Rectal smooth muscle tissue (tissue), 1 donor: Measurements from ENCODE around the gene DAZL.

Experiments
- H3K27ac ChIP-seq: one replicate; pipeline ENCODE4 v1.7.0; 2013; ENCODE audit warnings: low read depth, low read length, inconsistent platforms
- H3K27me3 ChIP-seq: one replicate; pipeline ENCODE4 v1.7.0; 2013; ENCODE audit warnings: low read length; ENCODE audit not compliant: control insufficient read depth, insufficient read depth
- H3K36me3 ChIP-seq: one replicate; pipeline ENCODE4 v1.7.0; 2013; ENCODE audit warnings: low read length; ENCODE audit not compliant: control insufficient read depth, insufficient read depth
- H3K4me1 ChIP-seq: one replicate; pipeline ENCODE4 v1.7.0; 2013; ENCODE audit warnings: low read length; ENCODE audit not compliant: control insufficient read depth, insufficient read depth
- H3K4me3 ChIP-seq: one replicate; pipeline ENCODE4 v1.7.0; 2013; ENCODE audit warnings: low read length
- H3K9ac ChIP-seq: one replicate; pipeline ENCODE4 v1.7.0; 2013; ENCODE audit warnings: low read length

DAZL gene

DNA sequence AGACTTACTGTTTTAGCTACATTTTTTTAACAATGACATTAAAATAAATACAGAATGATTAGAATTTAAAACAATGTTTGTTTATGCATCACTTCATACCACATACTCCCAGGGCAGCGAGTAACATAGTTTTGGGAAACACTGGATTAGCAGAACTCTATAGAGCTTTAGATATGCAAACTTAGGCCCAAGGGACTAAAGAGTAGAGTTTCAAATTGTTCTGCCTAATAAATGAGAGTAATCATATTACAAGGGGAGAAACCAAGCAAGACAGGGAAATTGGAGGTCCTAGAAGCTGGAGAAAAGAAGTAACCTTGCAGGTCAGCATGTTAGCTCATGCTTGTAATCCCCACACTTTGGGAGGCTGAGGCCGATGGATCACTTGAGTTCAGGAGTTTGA lies 3.6 kb upstream of the DAZL start:
- Histone ChIP-seq H3K27ac (no peak overlapping the region), H3K4me3 (no peak overlapping the region), H3K9ac (no peak overlapping the region), H3K4me1 (no peaks in the 10 kb centered on the region), H3K27me3 (no peaks in the 10 kb centered on the region), H3K36me3 (no peaks in the 10 kb centered on the region)

DNA sequence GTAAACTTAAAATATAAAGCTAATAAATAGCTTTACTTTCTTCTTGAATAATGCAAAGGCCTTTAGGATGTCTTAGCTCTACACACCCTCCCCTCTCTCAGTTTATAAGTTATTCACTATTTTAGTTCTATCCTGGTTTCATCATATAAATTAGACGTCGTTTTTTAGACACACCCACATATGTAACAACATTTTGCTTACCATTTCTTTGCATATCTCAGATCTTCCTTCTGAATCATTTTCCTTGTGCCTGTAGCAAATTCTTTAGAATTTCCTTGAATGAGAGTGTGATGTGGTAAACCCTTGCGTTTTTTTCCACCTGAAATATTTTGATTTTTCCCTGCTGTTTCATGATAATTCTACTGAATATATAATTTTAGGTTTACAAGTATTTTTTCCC lies 2.5 kb upstream of the DAZL start:
- Histone ChIP-seq H3K27me3 (no peaks in the 10 kb centered on the region), H3K9ac (no peak overlapping the region), H3K4me3 (no peak overlapping the region), H3K4me1 (no peaks in the 10 kb centered on the region), H3K36me3 (no peaks in the 10 kb centered on the region), H3K27ac (no peak overlapping the region)

DNA sequence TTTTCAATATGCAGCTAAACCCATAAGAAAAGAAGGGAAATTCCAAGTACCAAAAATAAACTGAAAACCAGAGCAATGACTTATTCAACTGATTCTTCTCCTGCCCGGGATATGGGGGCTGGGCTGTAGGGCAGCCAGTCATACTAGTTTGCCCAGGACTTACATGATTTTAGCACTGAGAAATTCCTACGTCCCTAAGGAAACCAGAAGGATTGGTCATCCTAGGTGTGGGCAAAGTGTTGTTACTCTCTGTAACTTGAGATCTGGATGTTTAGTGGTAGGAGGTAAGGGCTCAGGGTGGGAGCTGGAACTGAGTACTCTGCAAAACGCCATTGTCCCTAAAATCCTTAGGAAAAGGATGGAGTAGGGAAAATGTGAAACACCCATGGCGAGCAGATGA lies 1.2 kb upstream of the DAZL start:
- Histone ChIP-seq H3K4me1 (no peaks in the 10 kb centered on the region), H3K27me3 (no peaks in the 10 kb centered on the region), H3K36me3 (no peaks in the 10 kb centered on the region), H3K9ac (no peak overlapping the region), H3K4me3 (no peak overlapping the region), H3K27ac (no peak overlapping the region)

DNA sequence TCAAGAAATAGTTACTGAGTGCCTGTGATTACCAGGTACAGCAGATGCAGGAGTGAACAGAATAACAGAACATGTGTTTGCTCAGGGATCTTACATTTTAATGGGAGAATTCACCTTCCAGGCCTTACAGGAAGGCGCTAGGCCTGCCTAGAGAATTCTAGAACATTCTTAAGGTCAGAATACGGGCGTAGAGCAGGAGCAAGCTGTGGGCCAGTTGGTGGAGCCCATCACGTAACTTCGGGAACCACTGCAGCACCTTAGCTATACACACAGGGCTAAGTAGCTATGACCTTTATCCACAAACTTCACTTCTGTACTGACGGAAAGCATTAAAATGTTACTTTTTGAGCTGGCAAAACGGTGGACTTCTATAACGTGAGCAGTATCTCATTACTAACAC lies 743 bp upstream of the DAZL start:
- Histone ChIP-seq H3K27me3 (no peaks in the 10 kb centered on the region), H3K4me3 (no peak overlapping the region)

DNA sequence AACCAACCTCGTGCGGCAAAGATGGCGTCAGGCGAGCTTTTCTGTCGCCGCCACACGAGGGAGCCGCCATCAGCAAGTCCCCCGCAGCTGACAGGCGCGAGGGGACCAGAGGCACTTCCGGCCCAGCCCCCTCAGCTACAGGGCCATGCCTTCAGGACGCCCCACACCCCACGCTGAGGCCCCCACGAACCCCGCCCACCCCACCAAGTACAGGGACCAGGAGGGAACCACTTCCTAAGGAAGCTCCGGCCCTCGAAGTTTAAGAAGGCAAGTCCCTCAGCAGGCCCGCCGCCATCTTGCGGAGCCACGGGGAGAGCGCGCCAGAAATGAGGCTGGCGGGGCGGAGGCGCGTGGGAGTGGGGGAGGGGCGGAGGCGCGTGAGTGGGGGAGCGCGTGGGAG lies 790 bp downstream of the DAZL start:
- no peaks in the 10 kb centered on the region for H3K27me3 ChIP-seq
- H3K36me3 ChIP-seq = no peaks in the 10 kb centered on the region
- H3K4me3 ChIP-seq = no peak overlapping the region
- H3K9ac ChIP-seq = no peak overlapping the region
- no peak overlapping the region for H3K27ac ChIP-seq
- peaks cover 3% of the 10 kb centered on the region for H3K4me1 ChIP-seq

More for the DNA sequence above, 743 bp upstream of the DAZL start:
- no peaks in the 10 kb centered on the region for H3K36me3 ChIP-seq
- H3K27ac ChIP-seq = no peak overlapping the region
- H3K9ac ChIP-seq = no peak overlapping the region
- peaks cover 3% of the 10 kb centered on the region for H3K4me1 ChIP-seq

DNA sequence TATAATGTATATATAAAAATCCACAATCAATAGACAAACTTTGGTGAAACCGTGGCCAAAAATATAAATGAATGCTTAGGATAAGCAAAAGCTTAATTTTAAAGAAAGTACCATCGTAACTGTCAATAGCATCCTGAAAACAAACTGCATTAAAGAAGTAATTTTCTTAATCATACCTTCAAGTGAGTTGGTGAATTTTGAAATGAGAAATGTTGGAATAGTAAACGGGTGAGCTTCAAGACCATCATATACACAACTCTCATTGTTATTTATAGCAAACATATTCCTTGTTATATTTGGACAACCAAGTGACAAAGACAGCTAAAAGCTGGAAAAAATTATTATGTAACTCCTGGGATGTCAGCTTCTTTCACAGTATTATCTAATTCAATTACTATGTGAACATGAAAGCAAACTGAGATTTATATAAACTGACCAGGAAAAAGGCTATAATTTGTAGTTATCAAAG lies 3.7 kb downstream of the DAZL start:
- peaks cover 3% of the 10 kb centered on the region for H3K4me1 ChIP-seq
- no peaks in the 10 kb centered on the region for H3K36me3 ChIP-seq
- H3K9ac ChIP-seq = no peak overlapping the region
- no peak overlapping the region for H3K4me3 ChIP-seq
- H3K27ac ChIP-seq = no peak overlapping the region
- no peaks in the 10 kb centered on the region for H3K27me3 ChIP-seq

DNA sequence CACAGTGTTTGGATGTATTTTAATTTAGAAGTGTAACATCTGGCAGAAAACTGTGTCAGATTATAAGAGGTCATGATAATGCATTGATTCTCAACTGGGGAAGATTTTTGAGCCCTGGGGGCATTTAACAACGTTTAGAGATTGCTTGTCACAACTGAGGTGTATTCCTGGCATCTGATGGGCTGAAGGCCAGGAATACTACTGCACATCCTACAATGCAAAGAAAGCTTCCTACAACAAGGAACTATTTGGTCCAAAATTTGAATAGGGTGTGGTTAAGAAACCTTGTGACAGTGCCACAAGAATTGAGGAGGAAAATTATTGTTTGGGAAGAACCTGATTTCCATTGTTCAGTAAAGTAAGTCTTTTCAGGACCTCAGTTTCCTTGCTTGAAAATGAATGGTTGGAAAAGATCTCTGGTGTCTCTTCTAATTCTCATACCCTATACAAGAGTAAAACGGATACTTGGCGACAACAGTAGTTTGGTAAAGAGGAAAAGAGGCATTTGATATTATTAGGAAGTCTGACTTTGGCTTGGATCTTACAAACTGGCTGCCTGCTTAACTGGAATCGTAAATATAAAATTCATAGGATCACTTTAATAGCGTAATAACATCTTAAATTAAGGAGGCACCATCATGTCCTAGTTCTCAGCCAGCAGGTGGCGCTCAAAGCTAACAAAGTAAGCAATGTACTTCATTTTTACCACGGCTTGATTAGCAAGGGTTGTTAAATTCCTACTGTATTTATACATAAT lies 4.3 kb downstream of the DAZL start:
- H3K4me3 ChIP-seq = no peak overlapping the region
- no peaks in the 10 kb centered on the region for H3K27me3 ChIP-seq
- H3K36me3 ChIP-seq = no peaks in the 10 kb centered on the region
- H3K9ac ChIP-seq = no peak overlapping the region
- H3K4me1 ChIP-seq = peaks cover 3% of the 10 kb centered on the region
- H3K27ac ChIP-seq = no peak overlapping the region

DNA sequence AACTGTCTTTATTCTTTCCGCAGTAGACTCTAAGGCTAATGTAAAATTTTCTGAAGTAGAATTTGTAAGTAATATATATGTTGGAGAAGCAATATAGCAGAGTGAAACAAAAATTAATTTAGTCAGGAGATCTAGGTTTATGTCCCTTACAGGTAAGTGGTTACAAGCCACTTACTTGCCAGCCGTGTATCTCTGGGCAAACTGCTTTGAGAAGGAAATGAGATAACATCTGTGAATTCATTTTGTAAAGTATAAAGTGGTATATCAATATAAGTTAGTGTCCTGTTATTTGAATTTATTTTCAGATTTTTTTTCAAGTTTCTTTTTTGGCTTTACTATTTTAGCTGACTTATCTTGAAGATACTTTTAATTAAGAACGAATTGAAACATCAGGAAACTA lies 5.5 kb downstream of the DAZL start:
- Histone ChIP-seq H3K27ac (no peak overlapping the region), H3K36me3 (no peaks in the 10 kb centered on the region), H3K4me3 (no peak overlapping the region), H3K4me1 (peaks cover 3% of the 10 kb centered on the region), H3K27me3 (no peaks in the 10 kb centered on the region), H3K9ac (no peak overlapping the region)

DNA sequence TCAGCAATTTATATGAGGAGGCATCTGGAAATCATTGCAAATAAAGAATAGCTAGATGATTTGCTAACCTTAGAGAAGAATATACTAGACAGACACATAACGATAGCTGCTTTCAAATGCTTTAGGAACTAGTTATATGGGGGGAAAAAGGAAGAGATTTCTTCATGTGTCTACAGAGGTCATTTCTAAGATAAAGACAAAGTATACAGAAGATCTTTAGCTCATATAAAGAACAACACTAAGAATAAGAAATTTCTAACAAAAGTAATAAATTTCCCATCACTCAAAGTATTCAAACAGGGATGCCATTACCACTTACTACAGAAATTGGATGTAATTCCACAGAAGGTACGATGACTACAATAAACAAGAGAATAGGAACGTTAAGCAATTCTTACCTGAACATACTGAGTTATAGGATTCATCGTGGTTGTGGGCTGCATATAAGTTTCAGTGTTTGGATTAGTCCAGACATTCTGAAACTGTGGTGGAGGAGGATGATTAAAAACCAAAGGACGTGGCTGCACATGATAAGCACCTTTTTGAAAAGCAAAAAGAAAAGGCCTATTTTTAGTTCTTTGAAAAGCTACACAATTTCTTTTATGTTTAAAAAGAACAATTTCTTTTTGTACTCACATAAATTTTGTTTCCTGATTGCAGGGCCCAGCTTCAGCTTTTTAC lies 8.7 kb downstream of the DAZL start:
- Histone ChIP-seq H3K9ac (no peak overlapping the region), H3K36me3 (no peaks in the 10 kb centered on the region), H3K4me1 (peaks cover 3% of the 10 kb centered on the region), H3K27me3 (no peaks in the 10 kb centered on the region), H3K27ac (no peak overlapping the region), H3K4me3 (no peak overlapping the region)

DNA sequence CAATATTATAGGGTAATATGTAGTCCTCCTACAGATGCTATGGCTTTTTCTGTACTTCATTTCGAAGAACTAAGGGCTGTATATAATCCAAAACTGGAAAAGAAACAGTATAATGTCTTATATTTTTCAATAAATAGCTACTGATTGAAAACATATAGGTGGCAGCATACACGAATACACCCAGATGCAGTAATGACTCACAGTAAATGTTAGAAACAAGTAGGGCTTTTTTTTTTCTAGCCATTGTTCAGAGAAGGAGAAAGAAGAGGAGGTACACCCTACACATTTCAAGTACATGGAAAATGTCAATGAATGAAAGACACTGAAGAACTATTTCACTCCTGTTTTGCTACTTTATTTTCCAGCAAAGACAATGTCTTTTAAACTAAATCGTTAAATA lies 9.4 kb downstream of the DAZL start:
- H3K27me3 ChIP-seq = no peaks in the 10 kb centered on the region
- no peak overlapping the region for H3K4me3 ChIP-seq
- H3K4me1 ChIP-seq = no peaks in the 10 kb centered on the region
- no peaks in the 10 kb centered on the region for H3K36me3 ChIP-seq
- H3K9ac ChIP-seq = no peak overlapping the region
- no peak overlapping the region for H3K27ac ChIP-seq

DNA sequence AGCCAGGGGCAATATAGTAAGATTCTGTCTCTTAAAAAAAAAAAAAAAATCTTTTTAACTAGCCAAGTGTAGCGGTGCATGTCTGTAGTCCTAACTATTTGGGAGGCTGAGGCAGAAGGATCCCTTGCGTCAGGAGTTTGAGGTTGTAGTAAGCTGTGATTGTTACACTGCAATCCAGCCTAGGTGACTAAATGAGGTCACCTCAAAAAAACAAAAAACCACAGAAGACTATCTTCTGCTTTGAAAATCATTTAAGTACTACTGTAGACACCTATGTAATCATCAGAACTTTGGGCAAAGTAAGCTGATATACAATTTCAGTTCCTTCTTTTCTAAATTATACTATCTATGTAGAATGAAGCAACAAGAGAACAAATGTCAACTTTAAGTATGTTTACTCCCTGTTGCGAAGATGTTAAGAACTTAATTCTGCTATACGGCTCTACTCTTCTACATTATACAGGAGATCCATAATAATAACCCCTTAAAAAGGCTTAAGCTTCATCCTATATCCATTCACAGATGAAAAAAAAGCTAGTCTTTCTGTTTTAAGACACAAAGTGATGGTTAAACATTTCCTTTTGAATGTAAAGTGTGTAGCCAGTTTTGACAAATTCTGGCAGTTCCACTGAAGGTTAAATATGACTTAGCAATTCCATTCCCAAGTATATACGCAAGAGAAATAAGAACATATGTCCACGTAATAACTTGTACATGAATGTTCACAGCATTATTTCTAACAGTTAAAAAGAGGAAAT lies 15.2 kb downstream of the DAZL start:
- Histone ChIP-seq H3K27ac (no peak overlapping the region), H3K4me3 (no peak overlapping the region), H3K27me3 (no peaks in the 10 kb centered on the region), H3K4me1 (no peaks in the 10 kb centered on the region), H3K9ac (no peak overlapping the region), H3K36me3 (no peaks in the 10 kb centered on the region)

DNA sequence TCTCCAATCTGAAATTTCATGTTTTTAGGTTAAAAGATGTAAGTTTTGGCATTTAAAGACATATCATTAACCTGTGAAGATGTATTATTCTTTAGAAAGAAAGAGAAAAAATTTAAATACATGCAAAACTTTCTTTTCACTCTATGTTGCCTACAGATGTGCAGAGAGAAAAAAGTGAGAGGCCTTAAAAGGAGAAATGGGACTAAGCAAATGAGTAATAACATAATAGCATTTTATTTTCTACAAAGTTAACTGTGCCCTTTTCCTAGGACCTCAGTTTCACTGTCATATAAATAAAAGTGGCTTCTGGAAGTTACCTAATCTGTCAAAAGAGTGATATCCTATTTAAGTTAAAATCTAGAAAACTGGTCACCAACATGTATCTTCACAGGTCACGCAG lies 16.1 kb downstream of the DAZL start:
- Histone ChIP-seq H3K4me3 (no peak overlapping the region), H3K27me3 (no peaks in the 10 kb centered on the region), H3K27ac (no peak overlapping the region), H3K36me3 (no peaks in the 10 kb centered on the region), H3K4me1 (no peaks in the 10 kb centered on the region), H3K9ac (no peak overlapping the region)
